Activated CD8-positive, alpha-beta T cell treated with anti-CD3 and anti-CD28 coated beads, Interleukin-2, amount 10 ng/mL, durations not matched to agents 7 days and 5 days (primary cell): ENCODE results near the gene TPPP2. TPM values are rescaled to one million over a fixed set of nuclear protein-coding genes. Genes with fewer than 3 reads are reported as not detected.
A peak's percentile ranks its signal among the peaks of the same experiment; 100 is the strongest.

Experiments
- ATAC-seq: fragments of 150-1000 bp; cut with Tn5 transposase; one replicate; pipeline ENCODE4 v1.10.0; 2021; ENCODE audit warnings: moderate library complexity
- CTCF ChIA-PET: fragments of 350-600 bp; sonication (Branson Sonifier 250); formaldehyde crosslinking; loops from one replicate; lab custom pipeline; 2021; ENCODE audit warnings: antibody characterized with exemption; lab: Charles Lee
- POLR2A ChIA-PET: fragments of 350-600 bp; sonication (Branson Sonifier 250); formaldehyde crosslinking; loops from one replicate; lab custom pipeline; 2021; ENCODE audit warnings: antibody characterized with exemption; lab: Charles Lee
- DNase-seq: peaks from one replicate; pipeline ENCODE4 v3.0.0-alpha.2; 2020
- H3K27ac Mint-ChIP-seq: one replicate; pipeline ENCODE4 v1.8.0; 2021; ENCODE audit warnings: mild to moderate bottlenecking, mixed read lengths
- H3K27me3 Mint-ChIP-seq: one replicate; pipeline ENCODE4 v1.8.0; 2021; ENCODE audit warnings: low read depth, mixed read lengths
- H3K36me3 Mint-ChIP-seq: one replicate; pipeline ENCODE4 v1.8.0; 2021; ENCODE audit warnings: low read depth, mixed read lengths
- H3K4me1 Mint-ChIP-seq: one replicate; pipeline ENCODE4 v1.8.0; 2021; ENCODE audit warnings: low read depth, mixed read lengths
- H3K4me3 Mint-ChIP-seq: one replicate; pipeline ENCODE4 v1.8.0; 2021; ENCODE audit warnings: mild to moderate bottlenecking, mixed read lengths
- H3K9me3 Mint-ChIP-seq: one replicate; pipeline ENCODE4 v1.8.0; 2022; ENCODE audit warnings: mixed read lengths; ENCODE audit not compliant: insufficient read depth
- total RNA-seq, 2 experiments: library from RNA; stranded (reverse); gene quantifications; one replicate each; pipeline ENCODE4 v1.2.3, GENCODE V29; 2021

Gene TPPP2
- total RNA-seq, 2 experiments from 2014 or later, result not detected

GRCh38 chr14:21053184-21054122, 23.4 kb downstream of the TPPP2 start:
- ATAC-seq (no peak), DNase-seq (no peak)
- no peaks in the 10 kb centered on the region for H3K4me1 Mint-ChIP-seq
- H3K36me3 Mint-ChIP-seq, result no peaks in the 10 kb centered on the region
- ChIA-PET CTCF (interaction anchor here (0.7 kb wide), 1 partner anchor 64 kb away, joined by 3 read pairs; no protein-coding TSS in a partner anchor), POLR2A (no interaction called here)
- no peaks in the 10 kb centered on the region for H3K9me3 Mint-ChIP-seq
- no peak overlapping the region for H3K27ac Mint-ChIP-seq
- H3K27me3 Mint-ChIP-seq, result peaks cover 23% of the 10 kb centered on the region
- no peak overlapping the region for H3K4me3 Mint-ChIP-seq

- H3K4me1 Mint-ChIP-seq, result no peaks in the 10 kb centered on the region
- no peaks in the 10 kb centered on the region for H3K9me3 Mint-ChIP-seq
- no peak overlapping the region for H3K4me3 Mint-ChIP-seq
- ATAC-seq (peak; percentile 51), DNase-seq (no peak)
- H3K36me3 Mint-ChIP-seq, result no peaks in the 10 kb centered on the region
- CTCF ChIA-PET, result interaction anchor here (0.7 kb wide), 1 partner anchor 65 kb away, joined by 3 read pairs; no protein-coding TSS in a partner anchor
- peaks cover 23% of the 10 kb centered on the region for H3K27me3 Mint-ChIP-seq
- POLR2A ChIA-PET, result no interaction called here
- no peak overlapping the region for H3K27ac Mint-ChIP-seq
Measured at GRCh38 chr14:21054123-21054767, 24.2 kb downstream of the TPPP2 start.

- DNase-seq, result no peak
- ATAC-seq, result no peak
- no peaks in the 10 kb centered on the region for H3K9me3 Mint-ChIP-seq
- no peak overlapping the region for H3K27ac Mint-ChIP-seq
- CTCF ChIA-PET, result no interaction called here
- H3K4me1 Mint-ChIP-seq, result no peaks in the 10 kb centered on the region
- H3K4me3 Mint-ChIP-seq, result no peak overlapping the region
- no peaks in the 10 kb centered on the region for H3K36me3 Mint-ChIP-seq
- peaks cover 21% of the 10 kb centered on the region for H3K27me3 Mint-ChIP-seq
- POLR2A ChIA-PET, result no interaction called here
Measured at GRCh38 chr14:21054768-21055145, 24.7 kb downstream of the TPPP2 start.

- ChIA-PET POLR2A (no interaction called here), CTCF (interaction anchor here (1.2 kb wide), 1 partner anchor 15 kb away, joined by 3 read pairs; no protein-coding TSS in a partner anchor)
- H3K36me3 Mint-ChIP-seq, result no peaks in the 10 kb centered on the region
- ATAC-seq (no peak), DNase-seq (no peak)
- no peak overlapping the region for H3K27ac Mint-ChIP-seq
- H3K4me1 Mint-ChIP-seq, result no peaks in the 10 kb centered on the region
- no peak overlapping the region for H3K4me3 Mint-ChIP-seq
- no peaks in the 10 kb centered on the region for H3K9me3 Mint-ChIP-seq
- H3K27me3 Mint-ChIP-seq, result peaks cover 22% of the 10 kb centered on the region
Measured at GRCh38 chr14:21055432-21056117, 25.6 kb downstream of the TPPP2 start.

- Mint-ChIP-seq H3K27me3 (peaks cover 28% of the 10 kb centered on the region), H3K4me3 (no peak overlapping the region), H3K36me3 (no peaks in the 10 kb centered on the region), H3K4me1 (no peaks in the 10 kb centered on the region), H3K9me3 (no peaks in the 10 kb centered on the region), H3K27ac (no peak overlapping the region)
- ChIA-PET CTCF (interaction anchor here (1.2 to 1.3 kb wide), 3 partner anchors 12 to 48 kb away, joined by 3 to 4 read pairs (median 3); no protein-coding TSS in a partner anchor), POLR2A (no interaction called here)
- DNase-seq (no peak), ATAC-seq (no peak)
Measured at GRCh38 chr14:21056520-21057163, 26.6 kb downstream of the TPPP2 start.

GRCh38 chr14:21057803-21058675, 28.0 kb downstream of the TPPP2 start, which contains the start of gene RNASE8:
RNASE8 (plus strand) TSS chr14:21057822; CDS start chr14:21057893, 71 bp downstream.
- no peaks in the 10 kb centered on the region for H3K36me3 Mint-ChIP-seq
- no peak for DNase-seq
- CTCF ChIA-PET, result interaction anchor here (1.0 to 1.8 kb wide), 2 partner anchors 17 to 43 kb away, joined by 3 to 4 read pairs; no protein-coding TSS in a partner anchor
- peaks cover 30% of the 10 kb centered on the region for H3K27me3 Mint-ChIP-seq
- H3K4me3 Mint-ChIP-seq, result no peak within 1 kb of the TSS
- no peak within 1 kb of the TSS for H3K27ac Mint-ChIP-seq
- no peaks in the 10 kb centered on the region for H3K9me3 Mint-ChIP-seq
- POLR2A ChIA-PET, result no interaction called here
- H3K4me1 Mint-ChIP-seq, result no peaks in the 10 kb centered on the region
- ATAC-seq, result peak; percentile 33

- Mint-ChIP-seq H3K27ac (no peak overlapping the region), H3K9me3 (no peaks in the 10 kb centered on the region), H3K4me3 (no peak overlapping the region), H3K27me3 (peaks cover 37% of the 10 kb centered on the region), H3K4me1 (no peaks in the 10 kb centered on the region), H3K36me3 (no peaks in the 10 kb centered on the region)
- ChIA-PET CTCF (interaction anchor here (1.0 to 1.8 kb wide), 2 partner anchors 18 to 44 kb away, joined by 3 to 4 read pairs; no protein-coding TSS in a partner anchor), POLR2A (no interaction called here)
- DNase-seq (no peak), ATAC-seq (no peak)
Measured at GRCh38 chr14:21058903-21059302, 28.9 kb downstream of the TPPP2 start.

GRCh38 chr14:21059842-21060613, 30.0 kb downstream of the TPPP2 start:
- Mint-ChIP-seq H3K4me3 (no peak overlapping the region), H3K27me3 (peaks cover 38% of the 10 kb centered on the region), H3K27ac (no peak overlapping the region), H3K4me1 (no peaks in the 10 kb centered on the region), H3K36me3 (no peaks in the 10 kb centered on the region), H3K9me3 (no peaks in the 10 kb centered on the region)
- ChIA-PET POLR2A (no interaction called here), CTCF (interaction anchor here (1.8 to 2.9 kb wide), 2 partner anchors 45 kb away, joined by 4 to 11 read pairs; no protein-coding TSS in a partner anchor)
- ATAC-seq (no peak), DNase-seq (no peak)

GRCh38 chr14:21060614-21061346, 30.8 kb downstream of the TPPP2 start:
- no peaks in the 10 kb centered on the region for H3K4me1 Mint-ChIP-seq
- no peak overlapping the region for H3K27ac Mint-ChIP-seq
- no peak for DNase-seq
- POLR2A ChIA-PET, result no interaction called here
- CTCF ChIA-PET, result interaction anchor here (1.9 to 2.9 kb wide), 2 partner anchors 31 to 46 kb away, joined by 6 to 11 read pairs; no protein-coding TSS in a partner anchor
- H3K9me3 Mint-ChIP-seq, result no peaks in the 10 kb centered on the region
- no peak overlapping the region for H3K4me3 Mint-ChIP-seq
- H3K36me3 Mint-ChIP-seq, result no peaks in the 10 kb centered on the region
- ATAC-seq, result no peak
- peaks cover 44% of the 10 kb centered on the region for H3K27me3 Mint-ChIP-seq
